Measurements from ENCODE around the gene HCAR2.
A peak's percentile ranks its signal among the peaks of the same experiment; 100 is the strongest.
"Not testable (repeated sequence)": the region's sequence is repeated elsewhere in the genome, so short reads cannot be mapped to it uniquely, and the experiment has no call there.

Gene HCAR2

GRCh38 chr12:122716658-122717057, 13.5 kb upstream of the HCAR2 start, which contains the start of gene HCAR3:
Gene HCAR3 (minus strand): TSS chr12:122716811. CDS start chr12:122716737, 74 bp downstream.
- not testable (repeated sequence) for DNase-seq (ENCODE audit: low spot score)

- not testable (repeated sequence) for DNase-seq (ENCODE audit: low spot score)
These were observed 12.1 kb upstream of the HCAR2 start for GRCh38 chr12:122715211-122715610.

GRCh38 chr12:122713491-122714188, 10.5 kb upstream of the HCAR2 start:
- not testable (repeated sequence) for DNase-seq (ENCODE audit: low spot score)

- not testable (repeated sequence) for DNase-seq (ENCODE audit: low spot score)
These were observed 8.1 kb upstream of the HCAR2 start for GRCh38 chr12:122711266-122711665.

- not testable (repeated sequence) for DNase-seq (ENCODE audit: low spot score)
These were observed 7.2 kb upstream of the HCAR2 start for GRCh38 chr12:122710341-122710740.

GRCh38 chr12:122709287-122709686, 6.1 kb upstream of the HCAR2 start:
- DNase-seq (ENCODE audit: low spot score): not testable (repeated sequence)

- not testable (repeated sequence) for DNase-seq (ENCODE audit: low spot score)
These were observed 684 bp upstream of the HCAR2 start for GRCh38 chr12:122703841-122704240.

GRCh38 chr12:122701481-122701880, 1.7 kb downstream of the HCAR2 start:
- DNase-seq (ENCODE audit: low spot score): not testable (repeated sequence)

GRCh38 chr12:122700038-122700710, 3.0 kb downstream of the HCAR2 start:
- not testable (repeated sequence) for DNase-seq (ENCODE audit: low spot score)

GRCh38 chr12:122696922-122697321, 6.2 kb downstream of the HCAR2 start:
- DNase-seq (ENCODE audit: low spot score): not testable (repeated sequence)

GRCh38 chr12:122691566-122691965, 11.6 kb downstream of the HCAR2 start:
- DNase-seq (ENCODE audit: low spot score): no peak

- DNase-seq (ENCODE audit: low spot score): no peak
These were observed 14.9 kb downstream of the HCAR2 start for GRCh38 chr12:122688291-122688690.

- no peak for DNase-seq (ENCODE audit: low spot score)
These were observed 16.1 kb downstream of the HCAR2 start for GRCh38 chr12:122687086-122687485.

GRCh38 chr12:122686538-122686937, 16.6 kb downstream of the HCAR2 start:
- DNase-seq (ENCODE audit: low spot score): no peak

- DNase-seq (ENCODE audit: low spot score): no peak
These were observed 18.8 kb downstream of the HCAR2 start for GRCh38 chr12:122684297-122684813.

GRCh38 chr12:122681814-122682213, 21.3 kb downstream of the HCAR2 start:
- peak; percentile 25 for DNase-seq (ENCODE audit: low spot score)

GRCh38 chr12:122680989-122681388, 22.2 kb downstream of the HCAR2 start:
- DNase-seq (ENCODE audit: low spot score): not testable (repeated sequence)

- DNase-seq (ENCODE audit: low spot score): not testable (repeated sequence)
These were observed 26.4 kb downstream of the HCAR2 start for GRCh38 chr12:122676781-122677180.

- not testable (repeated sequence) for DNase-seq (ENCODE audit: low spot score)
These were observed 27.1 kb downstream of the HCAR2 start for GRCh38 chr12:122676015-122676414.

- DNase-seq (ENCODE audit: low spot score): no peak
These were observed 30.6 kb downstream of the HCAR2 start for GRCh38 chr12:122672515-122672914.

GRCh38 chr12:122669397-122670070, 33.6 kb downstream of the HCAR2 start:
- peak; percentile 52 for DNase-seq (ENCODE audit: low spot score)

GRCh38 chr12:122668268-122668667, 34.9 kb downstream of the HCAR2 start:
- DNase-seq (ENCODE audit: low spot score): no peak

Data from AG08396 (cell line).